ENCODE measurements around the gene LMNB1.

DNA sequence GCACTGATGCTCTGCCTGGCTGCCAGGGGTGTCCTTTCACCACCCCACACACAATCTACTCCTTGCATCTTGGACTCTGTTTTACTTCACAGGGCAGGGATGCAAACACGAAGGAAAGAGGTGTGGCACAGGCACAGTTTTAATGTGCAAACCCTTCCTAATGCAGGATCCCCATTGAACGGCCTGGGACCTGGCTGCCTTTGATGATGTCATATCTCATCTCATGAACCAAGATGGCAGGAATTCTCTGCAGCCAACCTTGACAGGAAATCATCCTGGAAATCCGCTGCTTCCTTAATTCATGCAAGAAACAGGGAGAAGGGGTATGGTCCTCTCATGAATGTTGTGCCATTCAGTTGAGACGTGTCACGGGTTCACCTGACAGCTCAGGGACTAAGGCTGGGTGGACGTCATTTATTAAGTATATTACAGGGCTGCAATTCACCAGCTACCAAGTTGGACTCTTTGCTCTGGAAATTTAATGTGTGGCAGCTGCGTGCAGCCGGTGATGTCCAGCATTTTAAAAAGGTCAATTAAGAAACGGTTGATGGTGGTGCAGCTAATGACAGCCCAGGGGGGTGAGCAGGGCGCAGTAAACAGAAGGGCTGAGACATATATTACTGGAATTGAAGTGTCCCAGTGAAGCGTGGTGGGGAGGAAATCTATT, 91.5 kb downstream of the LMNB1 start:
- no peak for TF ChIP-seq TEAD4 (IDR thresholded peaks at IDR 0.05)
- no peak for TF ChIP-seq EP300 (IDR thresholded peaks at IDR 0.05; ENCODE audit: borderline replicate concordance)
